HepG2 (cell line): ENCODE measurements around the gene KIF23. TPM values are rescaled to one million over a fixed set of nuclear protein-coding genes. Genes with fewer than 3 reads are reported as not detected.
A peak's percentile ranks its signal among the peaks of the same experiment; 100 is the strongest.

ENCODE experiments used
- ATF7-NPFF ChIP-seq: sonication (generic); formaldehyde crosslinking; IDR thresholded peaks from 2 replicates; pipeline ENCODE4 v1.8.1; 2023; ENCODE audit warnings: mild to moderate bottlenecking, low read depth, missing genetic modification reagents, moderate library complexity
- ELF1 ChIP-seq: sonication (generic); formaldehyde crosslinking; IDR thresholded peaks from 2 replicates; pipeline ENCODE4 v1.4.0; 2020; ENCODE audit warnings: missing genetic modification reagents
- ELF3 ChIP-seq: IDR thresholded peaks from 2 replicates; pipeline ENCODE4 v1.6.1; 2016; ENCODE audit warnings: missing genetic modification reagents, missing compliant biosample characterization
- LCORL ChIP-seq, 2 experiments: fragments of 450-650 bp in 1 of 2; sonication (generic) in 1 of 2; formaldehyde crosslinking in 1 of 2; IDR thresholded peaks; 2 replicates each; pipeline versions ENCODE4 v1.5.0 to v1.6.1; 2017 to 2020; ENCODE audit warnings: antibody characterized with exemption in 1 of 2, missing genetic modification reagents in 1 of 2
- MYC ChIP-seq: sonication (generic); formaldehyde crosslinking; IDR thresholded peaks from 2 replicates; pipeline ENCODE4 v1.9.0; 2021; ENCODE audit warnings: missing genetic modification reagents, borderline replicate concordance
- PHF21A ChIP-seq: sonication (generic); formaldehyde crosslinking; IDR thresholded peaks from 2 replicates; pipeline ENCODE4 v1.5.0; 2020; ENCODE audit warnings: mild to moderate bottlenecking, missing genetic modification reagents
- RARA ChIP-seq: IDR thresholded peaks from 2 replicates; pipeline ENCODE4 v1.6.1; 2016; ENCODE audit warnings: missing genetic modification reagents, missing compliant biosample characterization
- SALL2 ChIP-seq: sonication (generic); formaldehyde crosslinking; IDR thresholded peaks from 2 replicates; pipeline ENCODE4 v1.8.1; 2023; ENCODE audit warnings: mild to moderate bottlenecking, missing genetic modification reagents, inconsistent platforms
- TMF1 ChIP-seq: sonication (generic); formaldehyde crosslinking; IDR thresholded peaks from 2 replicates; pipeline ENCODE4 v1.8.1; 2022; ENCODE audit warnings: low read depth, missing genetic modification reagents
- TOE1 ChIP-seq: sonication (generic); formaldehyde crosslinking; IDR thresholded peaks from 2 replicates; pipeline ENCODE4 v1.4.0; 2020; ENCODE audit warnings: mild to moderate bottlenecking, missing genetic modification reagents
- ZNF460 ChIP-seq: sonication (generic); formaldehyde crosslinking; IDR thresholded peaks from 2 replicates; pipeline ENCODE4 v1.5.1; 2020; ENCODE audit warnings: missing genetic modification reagents, mild to moderate bottlenecking, borderline replicate concordance
- ZNF547 ChIP-seq: sonication (generic); formaldehyde crosslinking; IDR thresholded peaks from 2 replicates; pipeline ENCODE4 v1.5.1; 2020; ENCODE audit warnings: mild to moderate bottlenecking, missing genetic modification reagents
- ZNF670 ChIP-seq: sonication (generic); formaldehyde crosslinking; IDR thresholded peaks from 2 replicates; pipeline ENCODE4 v1.8.0; 2022; ENCODE audit warnings: mild to moderate bottlenecking, missing genetic modification reagents, borderline replicate concordance
- polyA plus RNA-seq, 8 experiments: library from polyadenylated mRNA; depleted of rRNA in 3 of 8; stranded (reverse) in 7 of 8; unstranded in 1 of 8; fragments of >200 nt; fragmentation: Illumina TruSeq in 4 of 8; extraction: Trizol in 4 of 8; gene quantifications; 2 replicates each; pipeline versions ENCODE4 v1.2.1 to v1.2.3, GENCODE V29; 2011 to 2016; ENCODE audit warnings: low read depth in 4 of 8, missing spikeins in 1 of 8, mixed read lengths in 1 of 8; ENCODE audit not compliant: insufficient read depth in 1 of 8
- total RNA-seq, 5 experiments: library from RNA; depleted of rRNA; stranded (reverse); fragments of >200 nt; fragmentation: Illumina TruSeq; extraction: Trizol; gene quantifications; 2 replicates each; pipeline ENCODE4 v1.2.3, GENCODE V29; 2016; ENCODE audit warnings: low read depth in 1 of 5
- TF ChIP-seq, protein P1 (sequence below): sonication (generic); formaldehyde crosslinking; IDR thresholded peaks from 2 replicates; pipeline ENCODE4 v1.8.0; 2022; ENCODE audit warnings: missing genetic modification reagents, mild to moderate bottlenecking, moderate library complexity, borderline replicate concordance
- TF ChIP-seq, protein P2 (sequence below): sonication (generic); formaldehyde crosslinking; IDR thresholded peaks from 2 replicates; pipeline ENCODE4 v1.8.1; 2022; ENCODE audit warnings: low read depth, mild to moderate bottlenecking, missing genetic modification reagents
- TF ChIP-seq, protein P3 (sequence below): IDR thresholded peaks from 2 replicates; pipeline ENCODE4 v1.6.1; 2016
- TF ChIP-seq, protein P4 (sequence below): IDR thresholded peaks from 2 replicates; pipeline ENCODE4 v1.4.0; 2020; ENCODE audit warnings: mild to moderate bottlenecking, missing genetic modification reagents

The KIF23 gene
- total and polyA plus RNA-seq, 2 of the 13 experiments (the other 11 are each of a cell fraction or from before 2014, with no cell fraction given): 11.3 to 38.1 TPM

DNA sequence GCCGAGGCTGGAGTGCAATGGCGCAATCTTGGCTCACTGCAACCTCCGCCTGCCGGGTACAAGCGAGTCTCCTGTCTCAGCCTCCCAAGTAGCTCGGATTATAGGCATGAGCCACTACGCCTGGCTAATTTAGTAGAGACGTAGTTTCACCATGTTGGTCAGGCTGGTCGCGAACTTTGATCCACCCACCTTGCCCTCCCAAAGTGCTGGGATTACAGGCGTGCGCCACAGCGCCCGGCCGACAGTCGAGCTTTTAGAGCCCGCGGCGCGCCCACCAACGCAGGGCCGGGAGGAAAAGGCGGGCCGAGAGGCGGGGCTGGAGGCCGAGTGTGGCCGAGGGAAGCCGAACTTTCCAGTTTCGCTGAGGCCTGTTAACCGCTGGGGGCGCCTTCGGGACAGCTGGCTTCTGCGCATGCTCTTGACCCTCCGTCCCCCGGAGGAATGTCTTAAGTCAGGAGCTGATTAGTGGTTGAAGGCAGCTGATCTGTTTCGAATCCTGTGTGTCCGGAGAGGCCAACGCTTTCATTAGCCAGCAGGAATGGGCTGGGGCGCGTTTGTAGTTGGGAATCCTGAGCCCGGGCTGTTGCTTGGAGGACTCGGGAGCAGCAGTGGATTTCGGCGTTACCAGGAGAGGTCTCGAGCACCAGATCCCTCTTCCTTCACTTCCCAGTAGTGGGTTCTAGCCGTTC lies 48.5 kb downstream of the KIF23 start (continued):
- TF ChIP-seq, protein P1, sequence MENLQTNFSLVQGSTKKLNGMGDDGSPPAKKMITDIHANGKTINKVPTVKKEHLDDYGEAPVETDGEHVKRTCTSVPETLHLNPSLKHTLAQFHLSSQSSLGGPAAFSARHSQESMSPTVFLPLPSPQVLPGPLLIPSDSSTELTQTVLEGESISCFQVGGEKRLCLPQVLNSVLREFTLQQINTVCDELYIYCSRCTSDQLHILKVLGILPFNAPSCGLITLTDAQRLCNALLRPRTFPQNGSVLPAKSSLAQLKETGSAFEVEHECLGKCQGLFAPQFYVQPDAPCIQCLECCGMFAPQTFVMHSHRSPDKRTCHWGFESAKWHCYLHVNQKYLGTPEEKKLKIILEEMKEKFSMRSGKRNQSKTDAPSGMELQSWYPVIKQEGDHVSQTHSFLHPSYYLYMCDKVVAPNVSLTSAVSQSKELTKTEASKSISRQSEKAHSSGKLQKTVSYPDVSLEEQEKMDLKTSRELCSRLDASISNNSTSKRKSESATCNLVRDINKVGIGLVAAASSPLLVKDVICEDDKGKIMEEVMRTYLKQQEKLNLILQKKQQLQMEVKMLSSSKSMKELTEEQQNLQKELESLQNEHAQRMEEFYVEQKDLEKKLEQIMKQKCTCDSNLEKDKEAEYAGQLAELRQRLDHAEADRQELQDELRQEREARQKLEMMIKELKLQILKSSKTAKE (CRISPR knock-in tag): no peak
- TF ChIP-seq, protein P2, sequence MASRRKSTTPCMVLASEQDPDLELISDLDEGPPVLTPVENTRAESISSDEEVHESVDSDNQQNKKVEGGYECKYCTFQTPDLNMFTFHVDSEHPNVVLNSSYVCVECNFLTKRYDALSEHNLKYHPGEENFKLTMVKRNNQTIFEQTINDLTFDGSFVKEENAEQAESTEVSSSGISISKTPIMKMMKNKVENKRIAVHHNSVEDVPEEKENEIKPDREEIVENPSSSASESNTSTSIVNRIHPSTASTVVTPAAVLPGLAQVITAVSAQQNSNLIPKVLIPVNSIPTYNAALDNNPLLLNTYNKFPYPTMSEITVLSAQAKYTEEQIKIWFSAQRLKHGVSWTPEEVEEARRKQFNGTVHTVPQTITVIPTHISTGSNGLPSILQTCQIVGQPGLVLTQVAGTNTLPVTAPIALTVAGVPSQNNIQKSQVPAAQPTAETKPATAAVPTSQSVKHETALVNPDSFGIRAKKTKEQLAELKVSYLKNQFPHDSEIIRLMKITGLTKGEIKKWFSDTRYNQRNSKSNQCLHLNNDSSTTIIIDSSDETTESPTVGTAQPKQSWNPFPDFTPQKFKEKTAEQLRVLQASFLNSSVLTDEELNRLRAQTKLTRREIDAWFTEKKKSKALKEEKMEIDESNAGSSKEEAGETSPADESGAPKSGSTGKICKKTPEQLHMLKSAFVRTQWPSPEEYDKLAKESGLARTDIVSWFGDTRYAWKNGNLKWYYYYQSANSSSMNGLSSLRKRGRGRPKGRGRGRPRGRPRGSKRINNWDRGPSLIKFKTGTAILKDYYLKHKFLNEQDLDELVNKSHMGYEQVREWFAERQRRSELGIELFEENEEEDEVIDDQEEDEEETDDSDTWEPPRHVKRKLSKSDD: no peak
- TF ChIP-seq ATF7-NPFF (CRISPR knock-in tag) (0 out of 2 replicates have a peak, but pooled peaks have one; percentile 35), ZNF547 (CRISPR knock-in tag) (no peak), ZNF460 (CRISPR knock-in tag) (peak; percentile 99), LCORL (IDR thresholded peaks at IDR 0.05) (no peak), LCORL (CRISPR knock-in tag; IDR thresholded peaks at IDR 0.05) (peak; percentile 68), RARA (CRISPR knock-in tag) (peak; percentile 92), TMF1 (no peak), ZNF670 (CRISPR knock-in tag) (peak; percentile 27; the same call in 1 of the 2 replicates), SALL2 (0 out of 2 replicates have a peak, but pooled peaks have one; percentile 42), ELF3 (CRISPR knock-in tag) (peak; percentile 64), ELF1 (CRISPR knock-in tag) (no peak), PHF21A (CRISPR knock-in tag) (peak; percentile 12; the same call in 1 of the 2 replicates), TOE1 (no peak), MYC (CRISPR knock-in tag) (peak; percentile 45; the same call in 1 of the 2 replicates)
- TF ChIP-seq, protein P3, sequence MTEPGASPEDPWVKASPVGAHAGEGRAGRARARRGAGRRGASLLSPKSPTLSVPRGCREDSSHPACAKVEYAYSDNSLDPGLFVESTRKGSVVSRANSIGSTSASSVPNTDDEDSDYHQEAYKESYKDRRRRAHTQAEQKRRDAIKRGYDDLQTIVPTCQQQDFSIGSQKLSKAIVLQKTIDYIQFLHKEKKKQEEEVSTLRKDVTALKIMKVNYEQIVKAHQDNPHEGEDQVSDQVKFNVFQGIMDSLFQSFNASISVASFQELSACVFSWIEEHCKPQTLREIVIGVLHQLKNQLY: 0 out of 2 replicates have a peak, but pooled peaks have one; percentile 11
- TF ChIP-seq, protein P4, sequence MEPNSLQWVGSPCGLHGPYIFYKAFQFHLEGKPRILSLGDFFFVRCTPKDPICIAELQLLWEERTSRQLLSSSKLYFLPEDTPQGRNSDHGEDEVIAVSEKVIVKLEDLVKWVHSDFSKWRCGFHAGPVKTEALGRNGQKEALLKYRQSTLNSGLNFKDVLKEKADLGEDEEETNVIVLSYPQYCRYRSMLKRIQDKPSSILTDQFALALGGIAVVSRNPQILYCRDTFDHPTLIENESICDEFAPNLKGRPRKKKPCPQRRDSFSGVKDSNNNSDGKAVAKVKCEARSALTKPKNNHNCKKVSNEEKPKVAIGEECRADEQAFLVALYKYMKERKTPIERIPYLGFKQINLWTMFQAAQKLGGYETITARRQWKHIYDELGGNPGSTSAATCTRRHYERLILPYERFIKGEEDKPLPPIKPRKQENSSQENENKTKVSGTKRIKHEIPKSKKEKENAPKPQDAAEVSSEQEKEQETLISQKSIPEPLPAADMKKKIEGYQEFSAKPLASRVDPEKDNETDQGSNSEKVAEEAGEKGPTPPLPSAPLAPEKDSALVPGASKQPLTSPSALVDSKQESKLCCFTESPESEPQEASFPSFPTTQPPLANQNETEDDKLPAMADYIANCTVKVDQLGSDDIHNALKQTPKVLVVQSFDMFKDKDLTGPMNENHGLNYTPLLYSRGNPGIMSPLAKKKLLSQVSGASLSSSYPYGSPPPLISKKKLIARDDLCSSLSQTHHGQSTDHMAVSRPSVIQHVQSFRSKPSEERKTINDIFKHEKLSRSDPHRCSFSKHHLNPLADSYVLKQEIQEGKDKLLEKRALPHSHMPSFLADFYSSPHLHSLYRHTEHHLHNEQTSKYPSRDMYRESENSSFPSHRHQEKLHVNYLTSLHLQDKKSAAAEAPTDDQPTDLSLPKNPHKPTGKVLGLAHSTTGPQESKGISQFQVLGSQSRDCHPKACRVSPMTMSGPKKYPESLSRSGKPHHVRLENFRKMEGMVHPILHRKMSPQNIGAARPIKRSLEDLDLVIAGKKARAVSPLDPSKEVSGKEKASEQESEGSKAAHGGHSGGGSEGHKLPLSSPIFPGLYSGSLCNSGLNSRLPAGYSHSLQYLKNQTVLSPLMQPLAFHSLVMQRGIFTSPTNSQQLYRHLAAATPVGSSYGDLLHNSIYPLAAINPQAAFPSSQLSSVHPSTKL: peak; percentile 36; the same call in 1 of the 2 replicates
